Panc1 (cell line): ENCODE data around the gene LDHB. TPM values are rescaled to one million over a fixed set of nuclear protein-coding genes. Genes with fewer than 3 reads are reported as not detected.

Experiments used
- ATAC-seq: fragments of 200-7000 bp; cut with Tn5 transposase; 2 replicates; pipeline ENCODE4 v1.9.1; 2020; ENCODE audit warnings: mild to moderate bottlenecking, moderate library complexity
- BruUV-seq: library from RNA; stranded (reverse); fragments of 400-500 nt; replicated peaks from 2 replicates; lab custom pipeline; 2021; lab: Mats Ljungman, UMichigan
- CTCF ChIA-PET: fragments of 300-600 bp; sonication (Branson Sonifier 250); formaldehyde crosslinking; loops from one replicate; lab custom pipeline; 2022; ENCODE audit warnings: antibody characterized with exemption; lab: Charles Lee
- POLR2A ChIA-PET: fragments of 300-600 bp; sonication (Branson Sonifier 250); formaldehyde crosslinking; loops from one replicate; lab custom pipeline; 2022; ENCODE audit warnings: antibody characterized with exemption; lab: Charles Lee
- DNase-seq: peaks from one replicate; pipeline ENCODE4 v3.0.0-alpha.2; 2010; ENCODE audit warnings: low read depth, low spot score
- H3K27ac ChIP-seq: 2 replicates; pipeline ENCODE4 v1.5.1; 2011; ENCODE audit warnings: mild to moderate bottlenecking, low read length, inconsistent platforms
- H3K27me3 ChIP-seq: fragments of 200-500 bp; sonication (Bioruptor generic); 2 replicates; pipeline ENCODE4 v1.6.0; 2014; ENCODE audit warnings: low read length, inconsistent platforms; ENCODE audit not compliant: control insufficient read depth, insufficient read depth
- H3K36me3 ChIP-seq: fragments of 200-500 bp; sonication (Bioruptor generic); 2 replicates; pipeline ENCODE4 v1.5.1; 2014; ENCODE audit warnings: inconsistent platforms, mild to moderate bottlenecking, low read length, moderate library complexity; ENCODE audit not compliant: control insufficient read depth, insufficient read depth
- H3K4me1 ChIP-seq: 2 replicates; pipeline ENCODE4 v1.5.1; 2011; ENCODE audit warnings: inconsistent platforms, mild to moderate bottlenecking, low read length, moderate library complexity; ENCODE audit not compliant: control insufficient read depth, insufficient read depth
- H3K4me3 ChIP-seq, 2 experiments: 2 replicates each; pipeline ENCODE4 v1.5.1; 2011 to 2012; ENCODE audit warnings: low read depth in 2 of 2, low read length in 2 of 2, mild to moderate bottlenecking in 2 of 2, inconsistent platforms in 1 of 2, moderate library complexity in 1 of 2
- H3K9me3 ChIP-seq: fragments of 200-500 bp; sonication (Bioruptor generic); 2 replicates; pipeline ENCODE4 v1.5.1; 2014; ENCODE audit warnings: low read depth, mild to moderate bottlenecking, inconsistent platforms, low read length, moderate library complexity; ENCODE audit not compliant: control insufficient read depth, insufficient read depth
- CTCF ChIP-seq: fragments of 450-650 bp; IDR thresholded peaks from 2 replicates; pipeline ENCODE4 v1.5.1; 2017; ENCODE audit warnings: mild to moderate bottlenecking
- POLR2AphosphoS5 ChIP-seq: IDR thresholded peaks from 2 replicates; pipeline ENCODE4 v1.6.1; 2012; ENCODE audit warnings: mild to moderate bottlenecking, low read depth, low read length, moderate library complexity
- REST ChIP-seq, 2 experiments: IDR thresholded peaks; 2 replicates each; pipeline ENCODE4 v1.6.1; 2011 to 2012; ENCODE audit warnings: low read depth in 2 of 2, control low read depth in 1 of 2, low read length in 1 of 2, mild to moderate bottlenecking in 1 of 2, moderate library complexity in 1 of 2; ENCODE audit not compliant: insufficient read depth in 1 of 2
- SIN3A ChIP-seq: IDR thresholded peaks from 2 replicates; pipeline ENCODE4 v1.6.1; 2012; ENCODE audit warnings: low read depth, mild to moderate bottlenecking, low read length, moderate library complexity, borderline replicate concordance; ENCODE audit not compliant: insufficient read depth
- TCF7L2 ChIP-seq: IDR thresholded peaks from 2 replicates; pipeline ENCODE4 v1.6.1; 2011; ENCODE audit warnings: mild to moderate bottlenecking, low read depth, low read length, inconsistent platforms
- in situ Hi-C: cut with HindIII; loops from 2 replicates; pipeline ENCODE4 v1.10.0; 2016; ENCODE audit warnings: low sequenced_read_pairs, low pct_unique_long_range_greater_than_20kb
- intact Hi-C: fragments of 100-400 bp; cut with micrococcal nuclease; formaldehyde crosslinking; loops from one replicate; pipeline ENCODE4 v1.10.0; 2022; ENCODE audit not compliant: unreplicated experiment
- total RNA-seq: library from RNA; stranded (reverse); gene quantifications from one replicate; pipeline ENCODE4 v1.2.1, GENCODE V29; 2021; ENCODE audit not compliant: unreplicated experiment

LDHB gene
- total RNA-seq, 1 experiment from 2014 or later: 552 TPM

- Histone ChIP-seq H3K27ac (no peak overlapping the region), H3K27me3 (no peaks in the 10 kb centered on the region), H3K36me3 (no peaks in the 10 kb centered on the region), H3K4me1 (no peaks in the 10 kb centered on the region), H3K4me3 (no peak overlapping the region), H3K9me3 (no peaks in the 10 kb centered on the region)
- POLR2A ChIA-PET: no interaction called here
- DNase-seq (no peak), ATAC-seq (no peak)
- intact Hi-C loops: no loop called here
- in situ Hi-C loops: no loop called here
- BruUV-seq: no TSS peak
- TF ChIP-seq CTCF (no peak), TCF7L2 (no peak), POLR2AphosphoS5 (no peak), SIN3A (no peak), REST (IDR thresholded peaks at IDR 0.05; ENCODE audit: insufficient read depth in 1 of 2, low read depth in 2 of 2, low read length in 1 of 2) (no peak)
- CTCF ChIA-PET: no interaction called here
These were observed 20.1 kb upstream of the LDHB start for GRCh38 chr12:21677622-21678277.

- BruUV-seq: no TSS peak
- no peaks in the 10 kb centered on the region for H3K27me3 ChIP-seq
- in situ Hi-C loops (no loop called here), intact Hi-C loops (no loop called here)
- TF ChIP-seq POLR2AphosphoS5 (no peak), REST (IDR thresholded peaks at IDR 0.05; ENCODE audit: insufficient read depth in 1 of 2, low read depth in 2 of 2, low read length in 1 of 2) (no peak), CTCF (no peak), SIN3A (no peak), TCF7L2 (no peak)
- no peak overlapping the region for H3K27ac ChIP-seq
- POLR2A ChIA-PET: no interaction called here
- ATAC-seq: no peak
- DNase-seq: no peak
- CTCF ChIA-PET: no interaction called here
- no peaks in the 10 kb centered on the region for H3K36me3 ChIP-seq
- no peaks in the 10 kb centered on the region for H3K9me3 ChIP-seq
- H3K4me3 ChIP-seq: no peak overlapping the region
- H3K4me1 ChIP-seq: no peaks in the 10 kb centered on the region
These were observed 19.6 kb upstream of the LDHB start for GRCh38 chr12:21677204-21677603.
